ENCODE results near the gene DNAJC17. TPM values are rescaled to one million over a fixed set of nuclear protein-coding genes. Genes with fewer than 3 reads are reported as not detected.

Gene DNAJC17
- total and polyA plus RNA-seq, 2 of the 13 experiments (the other 11 are each of a cell fraction or from before 2014, with no cell fraction given) = 22.2 to 26.5 TPM

DNA sequence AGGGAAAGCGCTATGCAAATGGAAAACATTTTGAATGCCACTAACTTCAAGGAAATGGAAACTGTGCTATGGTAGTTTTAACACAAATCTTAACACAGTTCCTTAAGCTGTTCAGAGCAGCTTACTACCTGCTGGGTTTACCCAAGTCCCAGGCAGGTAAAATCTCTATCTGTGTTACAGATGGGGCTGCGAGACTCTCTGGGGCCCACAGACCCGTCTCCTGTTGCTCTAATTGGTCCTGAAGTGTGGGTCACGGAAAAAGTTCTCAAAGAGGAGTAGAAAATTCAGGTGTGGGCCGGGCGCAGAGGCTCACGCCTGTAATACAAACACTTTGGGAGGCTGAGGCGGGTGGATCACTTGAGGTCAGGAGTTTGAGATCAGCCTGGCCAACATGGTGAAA lies 17.3 kb downstream of the DNAJC17 start (continued):
- TF ChIP-seq, protein P1, sequence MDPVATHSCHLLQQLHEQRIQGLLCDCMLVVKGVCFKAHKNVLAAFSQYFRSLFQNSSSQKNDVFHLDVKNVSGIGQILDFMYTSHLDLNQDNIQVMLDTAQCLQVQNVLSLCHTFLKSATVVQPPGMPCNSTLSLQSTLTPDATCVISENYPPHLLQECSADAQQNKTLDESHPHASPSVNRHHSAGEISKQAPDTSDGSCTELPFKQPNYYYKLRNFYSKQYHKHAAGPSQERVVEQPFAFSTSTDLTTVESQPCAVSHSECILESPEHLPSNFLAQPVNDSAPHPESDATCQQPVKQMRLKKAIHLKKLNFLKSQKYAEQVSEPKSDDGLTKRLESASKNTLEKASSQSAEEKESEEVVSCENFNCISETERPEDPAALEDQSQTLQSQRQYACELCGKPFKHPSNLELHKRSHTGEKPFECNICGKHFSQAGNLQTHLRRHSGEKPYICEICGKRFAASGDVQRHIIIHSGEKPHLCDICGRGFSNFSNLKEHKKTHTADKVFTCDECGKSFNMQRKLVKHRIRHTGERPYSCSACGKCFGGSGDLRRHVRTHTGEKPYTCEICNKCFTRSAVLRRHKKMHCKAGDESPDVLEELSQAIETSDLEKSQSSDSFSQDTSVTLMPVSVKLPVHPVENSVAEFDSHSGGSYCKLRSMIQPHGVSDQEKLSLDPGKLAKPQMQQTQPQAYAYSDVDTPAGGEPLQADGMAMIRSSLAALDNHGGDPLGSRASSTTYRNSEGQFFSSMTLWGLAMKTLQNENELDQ (CRISPR knock-in tag; IDR thresholded peaks at IDR 0.05; ENCODE audit: borderline replicate concordance) = no peak
- TF ChIP-seq, protein P2, sequence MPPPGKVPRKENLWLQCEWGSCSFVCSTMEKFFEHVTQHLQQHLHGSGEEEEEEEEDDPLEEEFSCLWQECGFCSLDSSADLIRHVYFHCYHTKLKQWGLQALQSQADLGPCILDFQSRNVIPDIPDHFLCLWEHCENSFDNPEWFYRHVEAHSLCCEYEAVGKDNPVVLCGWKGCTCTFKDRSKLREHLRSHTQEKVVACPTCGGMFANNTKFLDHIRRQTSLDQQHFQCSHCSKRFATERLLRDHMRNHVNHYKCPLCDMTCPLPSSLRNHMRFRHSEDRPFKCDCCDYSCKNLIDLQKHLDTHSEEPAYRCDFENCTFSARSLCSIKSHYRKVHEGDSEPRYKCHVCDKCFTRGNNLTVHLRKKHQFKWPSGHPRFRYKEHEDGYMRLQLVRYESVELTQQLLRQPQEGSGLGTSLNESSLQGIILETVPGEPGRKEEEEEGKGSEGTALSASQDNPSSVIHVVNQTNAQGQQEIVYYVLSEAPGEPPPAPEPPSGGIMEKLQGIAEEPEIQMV (CRISPR knock-in tag; IDR thresholded peaks at IDR 0.05; ENCODE audit: low read depth) = no peak
- TF ChIP-seq, protein P3, sequence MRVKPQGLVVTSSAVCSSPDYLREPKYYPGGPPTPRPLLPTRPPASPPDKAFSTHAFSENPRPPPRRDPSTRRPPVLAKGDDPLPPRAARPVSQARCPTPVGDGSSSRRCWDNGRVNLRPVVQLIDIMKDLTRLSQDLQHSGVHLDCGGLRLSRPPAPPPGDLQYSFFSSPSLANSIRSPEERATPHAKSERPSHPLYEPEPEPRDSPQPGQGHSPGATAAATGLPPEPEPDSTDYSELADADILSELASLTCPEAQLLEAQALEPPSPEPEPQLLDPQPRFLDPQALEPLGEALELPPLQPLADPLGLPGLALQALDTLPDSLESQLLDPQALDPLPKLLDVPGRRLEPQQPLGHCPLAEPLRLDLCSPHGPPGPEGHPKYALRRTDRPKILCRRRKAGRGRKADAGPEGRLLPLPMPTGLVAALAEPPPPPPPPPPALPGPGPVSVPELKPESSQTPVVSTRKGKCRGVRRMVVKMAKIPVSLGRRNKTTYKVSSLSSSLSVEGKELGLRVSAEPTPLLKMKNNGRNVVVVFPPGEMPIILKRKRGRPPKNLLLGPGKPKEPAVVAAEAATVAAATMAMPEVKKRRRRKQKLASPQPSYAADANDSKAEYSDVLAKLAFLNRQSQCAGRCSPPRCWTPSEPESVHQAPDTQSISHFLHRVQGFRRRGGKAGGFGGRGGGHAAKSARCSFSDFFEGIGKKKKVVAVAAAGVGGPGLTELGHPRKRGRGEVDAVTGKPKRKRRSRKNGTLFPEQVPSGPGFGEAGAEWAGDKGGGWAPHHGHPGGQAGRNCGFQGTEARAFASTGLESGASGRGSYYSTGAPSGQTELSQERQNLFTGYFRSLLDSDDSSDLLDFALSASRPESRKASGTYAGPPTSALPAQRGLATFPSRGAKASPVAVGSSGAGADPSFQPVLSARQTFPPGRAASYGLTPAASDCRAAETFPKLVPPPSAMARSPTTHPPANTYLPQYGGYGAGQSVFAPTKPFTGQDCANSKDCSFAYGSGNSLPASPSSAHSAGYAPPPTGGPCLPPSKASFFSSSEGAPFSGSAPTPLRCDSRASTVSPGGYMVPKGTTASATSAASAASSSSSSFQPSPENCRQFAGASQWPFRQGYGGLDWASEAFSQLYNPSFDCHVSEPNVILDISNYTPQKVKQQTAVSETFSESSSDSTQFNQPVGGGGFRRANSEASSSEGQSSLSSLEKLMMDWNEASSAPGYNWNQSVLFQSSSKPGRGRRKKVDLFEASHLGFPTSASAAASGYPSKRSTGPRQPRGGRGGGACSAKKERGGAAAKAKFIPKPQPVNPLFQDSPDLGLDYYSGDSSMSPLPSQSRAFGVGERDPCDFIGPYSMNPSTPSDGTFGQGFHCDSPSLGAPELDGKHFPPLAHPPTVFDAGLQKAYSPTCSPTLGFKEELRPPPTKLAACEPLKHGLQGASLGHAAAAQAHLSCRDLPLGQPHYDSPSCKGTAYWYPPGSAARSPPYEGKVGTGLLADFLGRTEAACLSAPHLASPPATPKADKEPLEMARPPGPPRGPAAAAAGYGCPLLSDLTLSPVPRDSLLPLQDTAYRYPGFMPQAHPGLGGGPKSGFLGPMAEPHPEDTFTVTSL (CRISPR knock-in tag; IDR thresholded peaks at IDR 0.05; ENCODE audit: borderline replicate concordance) = no peak

Data from HepG2 (cell line).